HCT116 (cell line): Measurements from ENCODE around the gene TPST1.

Experiments used
- CBX3 ChIP-seq: IDR thresholded peaks from 2 replicates; pipeline ENCODE4 v1.6.1; 2012; ENCODE audit warnings: low read depth
- CTCF ChIP-seq, 3 experiments: fragments of 200-600 bp in 1 of 3; sonication (generic) in 1 of 3; IDR thresholded peaks in 2 of 3; conservative IDR thresholded peaks in 1 of 3; 2 replicates each; pipeline ENCODE4 v1.5.1; 2012 to 2017; ENCODE audit warnings: low read depth in 2 of 3, low read length in 2 of 3, antibody characterized with exemption in 1 of 3, borderline replicate concordance in 1 of 3, control low read depth in 1 of 3, mild to moderate bottlenecking in 1 of 3, mixed read lengths in 1 of 3, mixed run types in 1 of 3, moderate library complexity in 1 of 3; ENCODE audit not compliant: insufficient read depth in 1 of 3
- EZH2 ChIP-seq: fragments of 200-600 bp; sonication (generic); IDR thresholded peaks from 2 replicates; pipeline ENCODE4 v1.6.1; 2017; ENCODE audit warnings: antibody characterized with exemption, mixed run types
- JUND ChIP-seq: IDR thresholded peaks from 2 replicates; pipeline ENCODE4 v1.6.1; 2012
- POLR2AphosphoS5 ChIP-seq: IDR thresholded peaks from 2 replicates; pipeline ENCODE4 v1.6.1; 2011; ENCODE audit warnings: mild to moderate bottlenecking, low read depth, low read length, moderate library complexity
- RAD21 ChIP-seq: IDR thresholded peaks from 2 replicates; pipeline ENCODE4 v1.6.1; 2012; ENCODE audit warnings: low read depth, mild to moderate bottlenecking
- YY1 ChIP-seq: IDR thresholded peaks from 2 replicates; pipeline ENCODE4 v1.6.1; 2011; ENCODE audit warnings: low read length, low read depth, moderate library complexity, mild to moderate bottlenecking; ENCODE audit not compliant: insufficient replicate concordance; ENCODE audit errors: extremely low read depth
- ZBTB33 ChIP-seq: IDR thresholded peaks from 2 replicates; pipeline ENCODE4 v1.6.1; 2011; ENCODE audit warnings: mild to moderate bottlenecking, low read length, moderate library complexity; ENCODE audit not compliant: insufficient replicate concordance; ENCODE audit errors: extremely low read depth

- TF ChIP-seq ZBTB33 (no peak), CBX3 (no peak), JUND (no peak), POLR2AphosphoS5 (no peak), CTCF (IDR thresholded peaks at IDR 0.05 in 2 of 3, conservative IDR thresholded peaks at IDR 0.05 in 1 of 3; ENCODE audit: borderline replicate concordance in 1 of 3, insufficient read depth in 1 of 3, low read depth in 2 of 3, low read length in 2 of 3) (no peak), EZH2 (no peak), RAD21 (no peak), YY1 (no peak)
These were observed 90.9 kb downstream of the TPST1 start for GRCh38 chr7:66296001-66296521.
